GM20000 (cell line): ENCODE results near the gene RAB11FIP4.

Experiments
- DNase-seq: peaks from one replicate; pipeline ENCODE4 v3.0.0; 2012; ENCODE audit warnings: low spot score
- CTCF ChIP-seq: IDR thresholded peaks from 2 replicates; pipeline ENCODE4 v1.5.1; 2012; ENCODE audit warnings: mild to moderate bottlenecking, control low read depth; ENCODE audit errors: extremely low read depth, missing control alignments

The RAB11FIP4 gene

GRCh38 chr17:31570951-31571892 lies 179.7 kb downstream of the RAB11FIP4 start:
- no peak for TF ChIP-seq CTCF
- no peak for DNase-seq

GRCh38 chr17:31572341-31572740 lies 180.9 kb downstream of the RAB11FIP4 start:
- no peak for TF ChIP-seq CTCF
- DNase-seq, result no peak

- no peak for DNase-seq
- TF ChIP-seq CTCF, result no peak
Measured at GRCh38 chr17:31573047-31573446, 181.6 kb downstream of the RAB11FIP4 start.

GRCh38 chr17:31573861-31574260 lies 182.4 kb downstream of the RAB11FIP4 start:
- no peak for TF ChIP-seq CTCF

GRCh38 chr17:31574458-31574857 lies 183.0 kb downstream of the RAB11FIP4 start:
- DNase-seq, result no peak
- no peak for TF ChIP-seq CTCF

More at GRCh38 chr17:31573861-31574260, 182.4 kb downstream of the RAB11FIP4 start:
- DNase-seq, result no peak

- no peak for TF ChIP-seq CTCF
- DNase-seq, result no peak
Measured at GRCh38 chr17:31575043-31575442, 183.6 kb downstream of the RAB11FIP4 start.

GRCh38 chr17:31579265-31579664 lies 187.8 kb downstream of the RAB11FIP4 start:
- DNase-seq, result no peak
- TF ChIP-seq CTCF, result no peak
